HG02852 (cell line): ENCODE data around the gene ARHGAP20.

ENCODE experiments used
- ATAC-seq: cut with Tn5 transposase; IDR thresholded peaks from one replicate; pipeline ENCODE4 v1.9.1; 2021; ENCODE audit warnings: mild to moderate bottlenecking, moderate library complexity; ENCODE audit not compliant: unreplicated experiment

The ARHGAP20 gene

GRCh38 chr11:110720431-110721275, 8.4 kb upstream of the ARHGAP20 start:
- ATAC-seq: no peak

GRCh38 chr11:110716361-110716760, 4.1 kb upstream of the ARHGAP20 start:
- no peak for ATAC-seq

GRCh38 chr11:110715541-110715940, 3.3 kb upstream of the ARHGAP20 start:
- ATAC-seq: no peak

- no peak for ATAC-seq
Measured at GRCh38 chr11:110713449-110713776, 1.2 kb upstream of the ARHGAP20 start.

- ATAC-seq: peak; percentile 35
Measured at GRCh38 chr11:110712659-110713448, 617 bp upstream of the ARHGAP20 start.

- ATAC-seq: no peak
Measured at GRCh38 chr11:110711448-110711775, 825 bp downstream of the ARHGAP20 start.

GRCh38 chr11:110710628-110711381, 1.4 kb downstream of the ARHGAP20 start:
- ATAC-seq: no peak

GRCh38 chr11:110704210-110704864, 7.9 kb downstream of the ARHGAP20 start:
- ATAC-seq: no peak

- no peak for ATAC-seq
Measured at GRCh38 chr11:110691926-110692325, 20.3 kb downstream of the ARHGAP20 start.

- no peak for ATAC-seq
Measured at GRCh38 chr11:110689306-110689705, 22.9 kb downstream of the ARHGAP20 start.

GRCh38 chr11:110679323-110679975, 32.8 kb downstream of the ARHGAP20 start:
- ATAC-seq: no peak

GRCh38 chr11:110675548-110675947, 36.7 kb downstream of the ARHGAP20 start:
- ATAC-seq: no peak

- no peak for ATAC-seq
Measured at GRCh38 chr11:110665689-110666465, 46.4 kb downstream of the ARHGAP20 start.

GRCh38 chr11:110655967-110656366, 56.3 kb downstream of the ARHGAP20 start:
- ATAC-seq: no peak

- ATAC-seq: no peak
Measured at GRCh38 chr11:110654456-110654855, 57.8 kb downstream of the ARHGAP20 start.

- no peak for ATAC-seq
Measured at GRCh38 chr11:110645253-110645652, 67.0 kb downstream of the ARHGAP20 start.

GRCh38 chr11:110634370-110634769, 77.9 kb downstream of the ARHGAP20 start:
- ATAC-seq: no peak

- no peak for ATAC-seq
Measured at GRCh38 chr11:110631551-110631950, 80.7 kb downstream of the ARHGAP20 start.

GRCh38 chr11:110629594-110629993, 82.6 kb downstream of the ARHGAP20 start:
- no peak for ATAC-seq

GRCh38 chr11:110621826-110622225, 90.4 kb downstream of the ARHGAP20 start:
- no peak for ATAC-seq
